HG03520 (cell line): ENCODE data around the gene DMPK.
"Not testable (repeated sequence)": the region's sequence is repeated elsewhere in the genome, so short reads cannot be mapped to it uniquely, and the experiment has no call there.

Experiments used
- ATAC-seq: cut with Tn5 transposase; IDR thresholded peaks from one replicate; pipeline ENCODE4 v1.9.1; 2021; ENCODE audit warnings: mild to moderate bottlenecking, moderate library complexity; ENCODE audit not compliant: unreplicated experiment

DMPK gene

DNA sequence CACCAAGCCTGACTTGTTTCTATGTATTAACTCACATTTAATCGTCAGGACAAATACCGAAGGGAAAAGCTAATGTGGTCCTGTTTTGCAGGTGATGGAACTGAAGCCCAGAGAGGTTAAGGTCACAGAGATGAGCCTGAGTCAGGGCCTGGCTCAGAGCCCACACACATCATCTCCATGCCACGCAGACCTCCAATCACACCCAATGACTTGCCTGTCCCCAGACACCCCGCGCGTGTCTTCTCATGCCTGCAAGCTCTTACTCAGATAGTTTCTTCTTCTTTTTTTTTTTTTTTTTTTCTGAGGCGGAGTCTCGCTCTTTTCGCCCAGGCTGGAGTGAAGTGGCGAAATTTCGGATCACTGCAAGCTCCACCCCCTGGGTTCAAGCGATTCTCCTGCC is 29.7 kb downstream of the DMPK start:
- no peak for ATAC-seq

DNA sequence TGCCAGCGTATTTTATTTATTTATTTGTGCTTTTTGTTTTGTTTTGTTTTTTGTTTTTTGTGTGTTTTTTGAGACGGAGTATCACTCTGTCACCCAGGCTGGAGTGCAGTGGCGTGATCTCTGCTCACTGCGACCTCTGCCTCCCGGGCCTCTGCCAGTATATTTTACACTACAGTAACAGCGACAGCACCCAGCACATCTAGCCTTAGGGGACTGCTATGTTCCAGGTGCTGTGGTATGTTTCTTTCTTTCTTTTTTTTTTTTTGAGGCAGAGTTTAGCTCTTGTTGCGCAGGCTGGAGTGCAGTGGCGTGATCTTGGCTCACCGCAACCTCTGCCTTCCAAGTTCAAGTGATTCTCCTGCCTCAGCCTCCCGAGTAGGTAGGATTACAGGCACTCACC is 30.8 kb downstream of the DMPK start:
- ATAC-seq, result not testable (repeated sequence)

DNA sequence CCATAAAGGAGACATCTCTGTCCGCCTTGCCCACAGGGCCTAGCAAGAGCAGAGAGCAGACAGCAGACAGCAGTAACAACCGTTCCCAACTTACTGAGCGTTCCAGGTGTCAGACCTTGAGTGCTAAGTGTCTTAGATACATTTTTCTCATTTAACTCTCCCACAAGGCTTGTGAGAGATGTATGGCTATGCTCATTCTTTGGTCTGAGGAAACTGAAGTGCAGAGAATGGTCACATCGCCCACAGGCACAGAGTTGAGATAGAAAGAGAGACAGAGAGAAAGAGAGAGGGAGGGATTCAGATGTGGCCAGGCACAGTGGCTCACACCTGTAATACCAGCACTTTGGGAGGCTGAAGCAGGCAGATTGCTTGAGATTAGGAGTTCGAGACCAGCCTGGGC is 34.8 kb downstream of the DMPK start:
- no peak for ATAC-seq

DNA sequence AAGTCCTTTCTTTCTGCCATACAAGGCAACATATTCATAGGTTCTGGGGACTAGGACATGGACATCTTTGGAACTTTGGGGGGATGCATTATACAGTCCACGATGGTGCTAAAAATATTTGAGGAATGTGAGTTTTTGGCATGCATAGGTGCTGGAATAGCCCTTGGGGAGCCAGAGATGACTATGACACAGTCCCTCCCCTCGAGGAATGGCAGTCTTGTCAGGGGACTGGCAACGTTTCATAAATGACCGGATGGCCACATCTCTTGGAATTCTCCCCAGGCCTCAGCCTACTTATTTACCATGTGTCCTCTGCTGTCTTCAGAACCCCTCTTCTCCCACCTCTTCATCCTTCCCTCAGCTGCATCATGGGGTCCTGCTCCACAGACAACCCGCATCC is 35.4 kb downstream of the DMPK start:
- no peak for ATAC-seq

DNA sequence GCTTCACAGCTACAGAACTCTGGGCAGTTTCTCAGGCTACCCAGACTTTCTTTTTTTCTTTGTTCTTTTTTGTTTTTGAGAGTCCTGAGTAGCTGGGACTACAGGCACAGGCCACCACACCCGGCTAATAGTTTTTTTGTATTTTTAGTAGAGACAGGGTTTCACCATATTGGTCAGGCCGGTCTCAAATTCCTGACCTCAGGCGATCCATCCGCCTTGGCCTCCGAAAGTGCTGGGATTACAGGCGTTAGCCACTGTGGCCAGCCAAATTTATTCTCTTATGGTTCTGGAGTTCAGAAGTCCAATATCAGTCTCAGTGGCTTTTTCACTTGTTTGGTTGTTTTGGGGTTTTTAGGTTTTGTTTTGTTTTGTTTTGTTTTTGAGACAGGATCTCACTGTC is 36.7 kb downstream of the DMPK start:
- no peak for ATAC-seq

DNA sequence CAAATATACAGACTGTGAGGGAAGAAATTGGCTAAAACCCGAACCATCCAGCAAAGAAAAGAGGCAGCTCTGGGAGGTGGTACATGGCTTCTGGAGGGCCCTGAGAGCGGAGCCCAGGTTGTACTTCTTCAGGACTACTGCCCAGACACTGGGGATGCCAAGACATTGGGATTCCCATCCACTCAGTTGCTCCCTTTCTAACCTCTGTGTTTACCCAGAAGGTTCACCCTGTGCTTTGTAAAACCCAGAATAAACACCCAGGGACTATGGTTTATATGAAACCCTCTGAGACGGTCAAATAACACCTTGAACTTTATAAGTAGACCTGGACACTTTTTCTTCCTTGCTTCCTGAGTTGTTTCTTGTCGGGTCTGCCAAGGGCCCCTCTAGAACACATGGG is 39.3 kb downstream of the DMPK start:
- no peak for ATAC-seq

DNA sequence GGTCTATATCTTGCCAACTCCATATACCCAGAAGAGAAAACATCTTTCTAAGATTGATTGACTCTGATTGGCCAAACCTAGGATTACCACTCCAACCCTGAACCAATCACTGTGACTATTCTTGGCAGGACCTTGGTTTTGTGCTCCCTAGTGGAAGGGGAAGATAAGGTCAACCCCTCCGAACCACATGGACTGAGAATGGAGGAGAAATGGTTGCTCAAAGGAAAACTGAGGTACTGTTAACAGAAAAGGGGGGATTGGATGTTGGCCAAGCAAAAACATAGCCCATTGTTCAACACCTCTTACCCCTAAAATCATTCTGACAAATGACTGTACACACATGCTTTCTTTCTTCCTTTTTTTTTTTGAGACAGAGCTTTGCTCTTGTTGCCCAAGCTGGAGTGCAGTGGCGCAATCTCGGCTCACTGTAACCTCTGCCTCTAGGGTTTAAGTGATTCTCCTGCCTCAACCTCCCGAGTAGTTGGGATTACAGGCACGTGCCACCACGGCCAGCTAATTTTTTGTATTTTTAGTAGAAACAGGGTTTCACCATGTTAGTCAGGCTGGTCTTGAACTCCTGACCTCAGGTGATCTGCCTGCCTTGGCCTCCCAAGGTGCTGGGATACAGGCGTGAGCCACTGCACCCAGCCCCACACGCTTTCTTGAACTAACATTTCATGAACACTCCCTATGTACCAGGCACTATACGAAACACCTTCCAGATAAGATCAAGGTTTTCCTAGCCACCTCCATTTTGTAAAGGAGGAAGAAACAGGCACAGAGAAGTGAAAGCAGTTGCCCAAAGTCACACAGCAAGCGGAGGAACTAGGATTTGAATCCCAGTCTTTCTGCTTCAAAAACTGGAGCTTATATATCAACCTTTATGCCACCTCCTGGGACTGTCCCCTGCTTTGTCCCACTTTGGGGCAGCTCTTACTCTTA is 42.5 kb downstream of the DMPK start:
- no peak for ATAC-seq

DNA sequence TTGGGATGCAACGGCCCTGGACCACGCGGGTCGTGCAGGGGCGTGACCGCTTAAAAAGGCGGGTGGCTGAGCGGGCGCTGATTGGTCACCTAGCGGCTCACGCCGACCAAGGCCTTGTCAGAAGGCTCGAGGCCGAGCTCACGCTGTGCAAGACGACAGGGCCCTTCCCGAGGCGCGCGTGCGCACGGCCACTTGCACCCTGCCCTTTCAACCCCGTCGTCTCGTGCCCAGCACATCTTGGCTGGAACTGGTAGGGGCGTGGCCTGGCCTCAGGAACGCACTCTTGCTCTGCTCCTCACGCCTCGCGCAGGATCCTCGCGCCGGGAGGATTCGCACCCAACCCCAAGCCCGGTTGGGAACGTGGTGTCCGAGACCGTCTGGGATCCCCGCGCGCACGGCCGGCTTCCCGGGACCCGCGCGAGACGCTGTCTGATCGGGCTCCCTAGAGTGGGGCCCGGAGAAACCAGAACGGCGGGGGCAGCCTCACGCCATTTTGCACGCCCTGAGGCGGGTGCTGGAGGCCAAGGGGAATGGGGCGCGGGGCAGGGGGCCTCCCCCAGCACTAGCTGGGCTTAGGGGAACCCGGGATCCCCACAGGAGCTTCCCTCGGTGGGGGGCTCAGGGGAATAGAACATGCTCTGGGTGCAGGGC is 49.0 kb downstream of the DMPK start, which contains the start of gene MEIOSIN:
Gene MEIOSIN (plus strand): TSS at position 280 of the 651 bp plus-strand sequence. CDS start 1,938 bp downstream, outside the sequence.
- no peak for ATAC-seq

DNA sequence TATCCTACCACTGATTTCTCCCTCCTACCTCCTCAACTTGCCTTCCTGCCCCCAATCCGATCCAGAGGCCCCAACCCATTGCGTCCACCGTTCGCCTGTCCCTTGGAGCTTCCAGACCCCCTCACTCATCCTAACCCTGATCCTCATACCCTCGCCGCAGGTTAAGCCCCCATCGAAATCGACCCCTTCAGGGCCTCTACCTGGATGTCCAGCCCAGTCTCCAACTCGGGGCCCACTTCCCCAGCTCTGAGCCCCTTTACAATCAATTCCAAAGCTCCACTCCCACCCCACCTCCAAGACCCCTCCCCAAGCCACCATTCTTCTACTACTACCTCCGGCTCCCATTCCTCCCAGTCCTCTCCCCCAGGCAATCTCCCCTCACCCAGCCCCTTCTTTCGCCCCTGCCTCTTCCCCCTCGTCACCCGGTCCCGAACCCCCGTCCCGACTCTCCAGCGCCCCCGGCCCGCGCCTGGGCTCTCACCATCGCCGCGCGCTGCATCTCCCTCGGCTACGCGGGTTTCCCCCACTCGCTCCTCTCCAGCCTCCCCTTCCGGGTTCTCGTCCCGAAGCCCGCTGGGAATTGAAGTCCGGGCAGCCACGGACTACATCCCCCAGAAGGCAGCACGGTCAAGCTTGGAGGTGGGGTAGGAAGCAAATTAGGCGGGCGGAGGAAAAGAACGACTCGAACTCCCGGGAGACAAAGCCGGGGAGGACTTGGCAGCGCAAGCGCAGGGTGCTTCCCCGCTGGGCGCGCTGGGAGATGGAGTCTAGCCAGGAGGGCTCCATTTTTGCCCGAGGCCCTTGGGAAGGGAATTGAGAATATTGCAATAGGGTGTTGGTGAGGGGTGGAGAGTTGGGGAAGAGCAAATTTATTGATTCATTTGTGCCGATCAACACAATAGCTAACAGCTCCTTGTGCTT is 51.7 kb downstream of the DMPK start, which contains the start of gene FBXO46:
Gene FBXO46 (minus strand): TSS at position 529 of the 921 bp plus-strand sequence. CDS start 17,401 bp downstream, outside the sequence.
- peak; percentile 85 for ATAC-seq

DNA sequence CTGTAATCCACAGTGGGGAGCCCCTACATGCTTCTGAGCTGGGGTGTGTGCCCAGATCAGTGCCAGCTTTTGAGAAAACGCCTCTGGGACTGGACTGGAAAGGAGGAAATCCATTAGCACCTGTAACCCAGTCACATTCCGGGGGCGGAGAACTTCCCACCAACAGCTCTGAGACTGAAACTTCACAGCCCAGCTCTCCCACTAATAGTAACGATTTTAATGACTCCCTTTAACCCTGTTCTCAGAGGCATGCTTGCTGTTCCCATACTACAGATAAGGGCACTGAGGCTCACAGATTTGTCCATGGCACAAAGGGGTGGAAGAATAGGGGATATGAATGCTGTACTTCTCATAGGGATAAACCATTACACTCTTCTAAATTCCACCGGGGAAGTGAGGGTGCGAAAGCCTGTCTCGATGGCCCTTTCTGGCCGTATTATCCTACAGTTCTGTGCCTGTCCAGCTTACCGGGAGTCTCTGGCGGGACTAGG is 52.4 kb downstream of the DMPK start:
- ATAC-seq, result no peak

DNA sequence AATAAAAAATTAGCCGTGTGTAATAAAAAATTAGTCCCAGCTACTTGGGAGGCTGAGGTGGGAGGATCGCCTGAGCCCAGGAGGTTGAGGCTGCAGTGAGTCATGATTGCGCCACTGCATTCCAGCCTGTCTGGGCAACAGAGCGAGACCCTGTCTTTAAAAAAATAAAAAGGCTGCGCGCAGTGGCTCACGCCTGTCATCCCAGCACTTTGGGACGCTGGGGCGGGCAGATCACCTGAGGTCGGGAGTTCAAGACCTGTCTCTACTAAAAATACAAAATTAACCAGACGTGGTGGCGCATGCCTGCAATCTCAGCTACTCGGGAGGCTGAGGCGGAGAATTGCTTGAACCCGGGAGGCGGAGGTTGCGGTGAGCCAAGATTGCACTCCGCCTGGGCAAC is 53.6 kb downstream of the DMPK start:
- not testable (repeated sequence) for ATAC-seq

DNA sequence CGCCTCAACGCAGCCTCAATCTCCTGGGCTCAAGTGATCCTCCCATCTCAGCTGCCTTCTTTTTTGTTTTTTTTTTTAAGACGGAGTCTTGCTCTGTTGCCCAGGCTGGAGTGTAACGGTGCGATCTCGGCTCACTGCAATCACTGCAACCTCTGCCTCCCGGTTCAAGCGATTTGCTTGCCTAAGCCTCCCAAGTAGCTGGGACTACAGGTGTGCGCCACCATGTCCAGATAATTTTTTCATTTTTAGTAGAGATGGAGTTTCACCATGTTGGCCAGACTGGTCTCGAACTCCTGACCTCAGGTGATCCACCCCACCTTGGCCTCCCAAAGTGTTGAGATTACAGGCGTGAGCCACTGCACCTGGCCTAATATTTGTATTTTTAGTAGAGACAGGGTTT is 62.2 kb downstream of the DMPK start:
- ATAC-seq, result not testable (repeated sequence)
